Measurements from ENCODE around the gene LMO4.

LMO4 gene

GRCh38 chr1:87328272-87329050 is at the start of gene LMO4:
Gene LMO4, plus strand, starts transcription at chr1:87328880. Its CDS starts 3,136 bp downstream, at chr1:87332016.
- peak; percentile 70 for DNase-seq (ENCODE audit: low spot score)

- no peak for DNase-seq (ENCODE audit: low spot score)
Observed at GRCh38 chr1:87279536-87279875, 49.2 kb upstream of the LMO4 start.

GRCh38 chr1:87279966-87280535 is 48.6 kb upstream of the LMO4 start:
- no peak for DNase-seq (ENCODE audit: low spot score)

GRCh38 chr1:87284456-87285240 is 44.0 kb upstream of the LMO4 start:
- DNase-seq (ENCODE audit: low spot score): no peak

GRCh38 chr1:87291107-87291506 is 37.6 kb upstream of the LMO4 start:
- no peak for DNase-seq (ENCODE audit: low spot score)

- peak; percentile 58 for DNase-seq (ENCODE audit: low spot score)
Observed at GRCh38 chr1:87292684-87293493, 35.8 kb upstream of the LMO4 start.

- DNase-seq (ENCODE audit: low spot score): no peak
Observed at GRCh38 chr1:87294633-87295032, 34.0 kb upstream of the LMO4 start.

GRCh38 chr1:87295445-87296110 is 33.1 kb upstream of the LMO4 start:
- no peak for DNase-seq (ENCODE audit: low spot score)

- no peak for DNase-seq (ENCODE audit: low spot score)
Observed at GRCh38 chr1:87296206-87296605, 32.5 kb upstream of the LMO4 start.

- DNase-seq (ENCODE audit: low spot score): no peak
Observed at GRCh38 chr1:87299661-87300060, 29.0 kb upstream of the LMO4 start.

GRCh38 chr1:87300628-87301027 is 28.1 kb upstream of the LMO4 start:
- no peak for DNase-seq (ENCODE audit: low spot score)

GRCh38 chr1:87305151-87305550 is 23.5 kb upstream of the LMO4 start:
- no peak for DNase-seq (ENCODE audit: low spot score)

GRCh38 chr1:87305762-87306161 is 22.9 kb upstream of the LMO4 start:
- DNase-seq (ENCODE audit: low spot score): no peak

- DNase-seq (ENCODE audit: low spot score): no peak
Observed at GRCh38 chr1:87307306-87307705, 21.4 kb upstream of the LMO4 start.

- DNase-seq (ENCODE audit: low spot score): no peak
Observed at GRCh38 chr1:87307931-87308330, 20.7 kb upstream of the LMO4 start.

GRCh38 chr1:87314091-87314490 is 14.6 kb upstream of the LMO4 start:
- DNase-seq (ENCODE audit: low spot score): no peak

- DNase-seq (ENCODE audit: low spot score): no peak
Observed at GRCh38 chr1:87318056-87318650, 10.5 kb upstream of the LMO4 start.

GRCh38 chr1:87318806-87319205 is 9.9 kb upstream of the LMO4 start:
- DNase-seq (ENCODE audit: low spot score): no peak

- DNase-seq (ENCODE audit: low spot score): peak; percentile 55
Observed at GRCh38 chr1:87325982-87326738, 2.5 kb upstream of the LMO4 start.

Measured in hematopoietic multipotent progenitor cell treated with erythropoietin and hydrocortisone succinate and interleukin-3 and kit ligand, for 15 days (in vitro differentiated cells).